MM.1S (cell line): ENCODE measurements around the gene SSX2IP.

Experiments used
- DNase-seq: peaks from one replicate; pipeline ENCODE4 v3.0.0-alpha.2; 2015
- H2AFZ ChIP-seq: fragments of 300-600 bp; sonication (generic); 2 replicates; pipeline ENCODE4 v1.6.0; 2016; ENCODE audit warnings: antibody characterized with exemption, low read length
- H3F3A ChIP-seq: fragments of 300-600 bp; sonication (generic); 2 replicates; pipeline ENCODE4 v1.6.1; 2016; ENCODE audit warnings: mild to moderate bottlenecking, antibody characterized with exemption, low read length, moderate library complexity, mixed read lengths; ENCODE audit not compliant: insufficient read depth
- H3K27ac ChIP-seq: fragments of 300-600 bp; sonication (generic); 2 replicates; pipeline ENCODE4 v1.5.1; 2016; ENCODE audit warnings: mild to moderate bottlenecking, low read length
- H3K27me3 ChIP-seq: fragments of 300-600 bp; sonication (generic); replicated peaks from 2 replicates; pipeline ENCODE4 v1.6.0; 2016; ENCODE audit warnings: low read length; ENCODE audit not compliant: insufficient read depth
- H3K36me3 ChIP-seq: fragments of 300-600 bp; sonication (generic); replicated peaks from 2 replicates; pipeline ENCODE4 v1.6.1; 2016; ENCODE audit warnings: mild to moderate bottlenecking, low read length, mixed read lengths; ENCODE audit not compliant: insufficient read depth
- H3K4me1 ChIP-seq: fragments of 300-600 bp; sonication (generic); 2 replicates; pipeline ENCODE4 v1.6.1; 2016; ENCODE audit warnings: low read length, mixed read lengths
- H3K4me2 ChIP-seq: fragments of 300-600 bp; sonication (generic); 2 replicates; pipeline ENCODE4 v1.6.0; 2016; ENCODE audit warnings: low read depth, low read length
- H3K4me3 ChIP-seq: fragments of 300-600 bp; sonication (generic); 2 replicates; pipeline ENCODE4 v1.5.1; 2016; ENCODE audit warnings: low read length, mixed read lengths
- H3K79me2 ChIP-seq: fragments of 300-600 bp; sonication (generic); 2 replicates; pipeline ENCODE4 v1.6.1; 2016; ENCODE audit warnings: mixed run types, low read length, mixed read lengths
- H3K9ac ChIP-seq: fragments of 300-600 bp; sonication (generic); 2 replicates; pipeline ENCODE4 v1.6.1; 2016; ENCODE audit warnings: low read length, mixed read lengths
- H3K9me2 ChIP-seq: fragments of 300-600 bp; sonication (generic); replicated peaks from 2 replicates; pipeline ENCODE4 v1.6.1; 2016; ENCODE audit warnings: mild to moderate bottlenecking, low read length, mixed read lengths; ENCODE audit not compliant: insufficient read depth
- H3K9me3 ChIP-seq: fragments of 300-600 bp; sonication (generic); replicated peaks from 2 replicates; pipeline ENCODE4 v1.6.1; 2016; ENCODE audit warnings: mild to moderate bottlenecking, low read length, mixed read lengths; ENCODE audit not compliant: insufficient read depth
- H4K20me1 ChIP-seq: fragments of 300-600 bp; sonication (generic); 2 replicates; pipeline ENCODE4 v1.6.1; 2016; ENCODE audit warnings: mild to moderate bottlenecking, low read length, moderate library complexity, mixed read lengths; ENCODE audit not compliant: insufficient read depth
- EZH2 ChIP-seq: fragments of 300-600 bp; sonication (generic); optimal IDR thresholded peaks from 2 replicates; pipeline ENCODE3; 2017; ENCODE audit warnings: low read depth, mild to moderate bottlenecking, antibody characterized with exemption, low read length, mixed read lengths
- EZH2phosphoT487 ChIP-seq: fragments of 300-600 bp; sonication (generic); IDR thresholded peaks from 2 replicates; pipeline ENCODE4 v1.6.1; 2018; ENCODE audit warnings: antibody characterized with exemption, low read length
- TF ChIP-seq, protein P1 (sequence below): fragments of 300-600 bp; sonication (generic); IDR thresholded peaks from 2 replicates; pipeline ENCODE4 v1.5.1; 2016; ENCODE audit warnings: antibody characterized with exemption, low read length, mixed read lengths

The SSX2IP gene

GRCh38 chr1:84653130-84653677 is 37.1 kb downstream of the SSX2IP start:
- Histone ChIP-seq H3K9ac (no peak overlapping the region), H3F3A (no peaks in the 10 kb centered on the region), H3K4me2 (no peak overlapping the region), H3K4me3 (no peak overlapping the region), H3K27ac (no peak overlapping the region), H3K4me1 (no peaks in the 10 kb centered on the region), H3K27me3 (no peaks in the 10 kb centered on the region), H2AFZ (no peak overlapping the region), H3K36me3 (no peaks in the 10 kb centered on the region), H4K20me1 (no peaks in the 10 kb centered on the region), H3K9me2 (no peaks in the 10 kb centered on the region), H3K9me3 (no peaks in the 10 kb centered on the region), H3K79me2 (no peaks in the 10 kb centered on the region)
- no peak for DNase-seq
- no peak for TF ChIP-seq EZH2
- TF ChIP-seq, protein P1, sequence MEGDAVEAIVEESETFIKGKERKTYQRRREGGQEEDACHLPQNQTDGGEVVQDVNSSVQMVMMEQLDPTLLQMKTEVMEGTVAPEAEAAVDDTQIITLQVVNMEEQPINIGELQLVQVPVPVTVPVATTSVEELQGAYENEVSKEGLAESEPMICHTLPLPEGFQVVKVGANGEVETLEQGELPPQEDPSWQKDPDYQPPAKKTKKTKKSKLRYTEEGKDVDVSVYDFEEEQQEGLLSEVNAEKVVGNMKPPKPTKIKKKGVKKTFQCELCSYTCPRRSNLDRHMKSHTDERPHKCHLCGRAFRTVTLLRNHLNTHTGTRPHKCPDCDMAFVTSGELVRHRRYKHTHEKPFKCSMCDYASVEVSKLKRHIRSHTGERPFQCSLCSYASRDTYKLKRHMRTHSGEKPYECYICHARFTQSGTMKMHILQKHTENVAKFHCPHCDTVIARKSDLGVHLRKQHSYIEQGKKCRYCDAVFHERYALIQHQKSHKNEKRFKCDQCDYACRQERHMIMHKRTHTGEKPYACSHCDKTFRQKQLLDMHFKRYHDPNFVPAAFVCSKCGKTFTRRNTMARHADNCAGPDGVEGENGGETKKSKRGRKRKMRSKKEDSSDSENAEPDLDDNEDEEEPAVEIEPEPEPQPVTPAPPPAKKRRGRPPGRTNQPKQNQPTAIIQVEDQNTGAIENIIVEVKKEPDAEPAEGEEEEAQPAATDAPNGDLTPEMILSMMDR = no peak

DNA sequence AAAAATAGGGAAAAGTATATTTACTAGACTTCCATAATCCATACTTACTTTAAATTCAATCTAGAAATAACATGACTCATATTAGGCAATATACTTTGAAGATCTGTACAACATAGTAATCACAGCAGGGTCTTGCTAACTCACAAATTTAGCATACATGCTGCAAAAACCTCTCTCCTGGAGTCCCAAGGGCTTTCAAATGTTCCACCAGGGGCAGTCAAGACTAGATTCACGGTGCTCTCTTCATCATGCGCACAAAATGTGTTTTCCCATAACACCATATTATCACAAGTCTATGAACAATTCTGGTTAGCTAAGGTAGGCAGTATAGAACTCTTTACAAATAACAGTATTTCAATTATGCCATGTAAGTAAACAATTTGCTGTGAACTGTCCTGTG is 45.8 kb downstream of the SSX2IP start:
- Histone ChIP-seq H3K27me3 (no peaks in the 10 kb centered on the region), H3K9me2 (no peaks in the 10 kb centered on the region), H3K4me3 (no peak overlapping the region), H3K36me3 (no peaks in the 10 kb centered on the region), H4K20me1 (no peaks in the 10 kb centered on the region), H2AFZ (no peak overlapping the region), H3K27ac (no peak overlapping the region), H3F3A (no peaks in the 10 kb centered on the region), H3K9me3 (no peaks in the 10 kb centered on the region), H3K9ac (no peak overlapping the region), H3K79me2 (no peaks in the 10 kb centered on the region), H3K4me2 (no peak overlapping the region), H3K4me1 (no peaks in the 10 kb centered on the region)
- TF ChIP-seq EZH2 = no peak
- no peak for TF ChIP-seq EZH2phosphoT487
- TF ChIP-seq, protein P1 = no peak
- no peak for DNase-seq

- H3F3A ChIP-seq = no peaks in the 10 kb centered on the region
- H4K20me1 ChIP-seq = no peaks in the 10 kb centered on the region
- no peak overlapping the region for H3K4me3 ChIP-seq
- no peaks in the 10 kb centered on the region for H3K4me1 ChIP-seq
- DNase-seq = no peak
- H3K27ac ChIP-seq = no peak overlapping the region
- no peaks in the 10 kb centered on the region for H3K9me2 ChIP-seq
- H3K4me2 ChIP-seq = no peak overlapping the region
- H3K36me3 ChIP-seq = no peaks in the 10 kb centered on the region
- no peaks in the 10 kb centered on the region for H3K27me3 ChIP-seq
- no peaks in the 10 kb centered on the region for H3K9me3 ChIP-seq
- H3K79me2 ChIP-seq = no peaks in the 10 kb centered on the region
- TF ChIP-seq, protein P1 = no peak
- TF ChIP-seq EZH2phosphoT487 = no peak
- no peak for TF ChIP-seq EZH2
- no peak overlapping the region for H2AFZ ChIP-seq
- H3K9ac ChIP-seq = no peak overlapping the region
Measured at GRCh38 chr1:84643183-84643582, 47.1 kb downstream of the SSX2IP start.
